MV-4-11 (cell line): ENCODE results near the gene SPATA22.
"Not testable (repeated sequence)": the region's sequence is repeated elsewhere in the genome, so short reads cannot be mapped to it uniquely, and the experiment has no call there.

ENCODE experiments used
- DNase-seq: peaks from one replicate; lab custom pipeline; 2025; lab: John Stamatoyannopoulos, UW

The SPATA22 gene

GRCh38 chr17:3474212-3474611, 2.6 kb upstream of the SPATA22 start:
- no peak for DNase-seq

GRCh38 chr17:3472137-3472536, 518 bp upstream of the SPATA22 start:
- DNase-seq = no peak

GRCh38 chr17:3469529-3469928, 2.1 kb downstream of the SPATA22 start:
- DNase-seq = no peak

GRCh38 chr17:3466355-3466754, 5.3 kb downstream of the SPATA22 start:
- DNase-seq = not testable (repeated sequence)

- no peak for DNase-seq
Observed at GRCh38 chr17:3448059-3448665, 23.5 kb downstream of the SPATA22 start.

- peak; percentile 47 for DNase-seq
Observed at GRCh38 chr17:3447625-3448024, 24.0 kb downstream of the SPATA22 start.

- no peak for DNase-seq
Observed at GRCh38 chr17:3440451-3440850, 31.2 kb downstream of the SPATA22 start.

- DNase-seq = no peak
Observed at GRCh38 chr17:3438368-3438767, 33.3 kb downstream of the SPATA22 start.

- no peak for DNase-seq
Observed at GRCh38 chr17:3433741-3434140, 37.9 kb downstream of the SPATA22 start, which contains the start of gene OR1E2. TSS of gene OR1E2 (minus strand) at chr17:3433841. CDS start at chr17:3433841, 0 bp downstream.

- peak; percentile 90 for DNase-seq
Observed at GRCh38 chr17:3433215-3433614, 38.4 kb downstream of the SPATA22 start.

GRCh38 chr17:3418222-3418621, 53.4 kb downstream of the SPATA22 start:
- no peak for DNase-seq

- DNase-seq = no peak
Observed at GRCh38 chr17:3415610-3416009, 56.0 kb downstream of the SPATA22 start.

- not testable (repeated sequence) for DNase-seq
Observed at GRCh38 chr17:3412216-3412615, 59.4 kb downstream of the SPATA22 start.

GRCh38 chr17:3411070-3411469, 60.5 kb downstream of the SPATA22 start, which contains the start of gene OR3A3:
TSS of gene OR3A3 (plus strand) at chr17:3411370.
- DNase-seq = no peak

GRCh38 chr17:3403856-3404255, 67.8 kb downstream of the SPATA22 start:
- not testable (repeated sequence) for DNase-seq

- DNase-seq = no peak
Observed at GRCh38 chr17:3401786-3402185, 69.8 kb downstream of the SPATA22 start.

- DNase-seq = no peak
Observed at GRCh38 chr17:3400055-3400454, 71.6 kb downstream of the SPATA22 start.

- DNase-seq = no peak
Observed at GRCh38 chr17:3398310-3398709, 73.3 kb downstream of the SPATA22 start, which contains the start of gene OR1E1. TSS of gene OR1E1 (minus strand) at chr17:3398410. CDS start at chr17:3398410, 0 bp downstream.

GRCh38 chr17:3397801-3398200, 73.8 kb downstream of the SPATA22 start:
- DNase-seq = peak; percentile 43
